GM19372 (cell line): ENCODE results near the gene DIDO1.
"Not testable (repeated sequence)": the region's sequence is repeated elsewhere in the genome, so short reads cannot be mapped to it uniquely, and the experiment has no call there.

Experiments
- ATAC-seq: cut with Tn5 transposase; IDR thresholded peaks from one replicate; pipeline ENCODE4 v1.9.1; 2021; ENCODE audit warnings: mild to moderate bottlenecking, low read depth, moderate library complexity; ENCODE audit not compliant: unreplicated experiment

Gene DIDO1

DNA sequence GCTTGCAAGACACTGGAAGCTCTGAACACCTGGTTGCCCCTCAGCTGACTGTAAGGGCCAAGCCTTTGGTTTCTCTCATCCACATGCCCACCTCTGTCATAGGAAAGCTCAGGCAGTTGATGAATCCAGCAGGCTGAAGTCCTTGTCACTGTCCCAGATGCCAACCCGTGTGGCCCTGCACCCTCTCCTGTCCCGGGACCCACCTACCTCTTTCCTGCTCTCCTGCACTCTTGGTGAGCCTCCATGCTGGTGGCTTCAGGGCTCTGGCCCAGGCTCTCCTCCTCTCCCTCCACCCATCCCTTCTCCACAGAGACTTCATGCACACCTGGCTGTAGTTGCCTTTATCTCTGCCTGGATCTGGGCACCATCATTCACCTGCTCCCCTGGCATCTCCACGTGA is 7.7 kb upstream of the DIDO1 start:
- no peak for ATAC-seq

DNA sequence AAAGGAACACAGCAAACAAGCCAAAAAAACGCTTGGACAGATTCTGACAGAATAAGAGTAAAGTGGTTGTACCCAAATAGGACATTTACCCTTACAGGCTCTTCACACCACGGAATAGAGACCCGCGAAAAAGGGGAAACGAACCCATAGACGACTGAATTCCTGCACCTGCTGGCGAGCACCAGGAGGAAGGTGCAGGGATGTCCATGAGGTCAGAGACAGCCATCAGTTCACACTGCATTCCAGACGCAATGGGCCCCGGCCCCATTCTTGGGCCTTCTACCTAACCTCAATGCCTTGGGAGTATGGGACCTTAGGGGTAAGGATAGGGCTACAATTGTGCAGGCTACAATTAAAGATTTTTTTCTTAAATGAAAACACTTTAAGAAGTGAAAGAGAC is 5.2 kb upstream of the DIDO1 start:
- ATAC-seq, result no peak

DNA sequence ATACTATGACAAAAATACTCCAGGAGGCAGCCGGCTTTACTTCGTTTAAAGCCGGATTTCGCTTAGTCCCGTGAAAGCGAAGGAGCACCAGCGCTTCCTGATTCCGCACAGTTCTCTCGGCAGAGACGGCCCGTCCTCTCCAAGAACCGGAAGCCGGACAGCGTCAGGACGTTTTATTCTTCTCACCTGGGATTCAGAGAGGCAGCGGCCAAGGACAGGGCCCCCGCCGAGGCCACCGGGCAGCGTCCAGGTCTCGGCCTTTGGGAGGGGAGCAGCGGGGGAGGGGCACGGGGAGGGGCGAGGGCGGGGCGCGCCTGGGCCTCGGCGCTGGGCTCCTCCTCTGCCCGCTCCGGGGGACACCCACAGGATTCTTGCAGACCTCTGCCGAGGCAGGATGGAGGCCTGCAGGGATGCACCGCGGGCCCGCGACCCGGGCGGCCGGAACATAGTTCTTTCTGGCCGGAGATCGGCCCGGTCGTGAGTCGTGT is 2.8 kb upstream of the DIDO1 start:
- ATAC-seq, result no peak

DNA sequence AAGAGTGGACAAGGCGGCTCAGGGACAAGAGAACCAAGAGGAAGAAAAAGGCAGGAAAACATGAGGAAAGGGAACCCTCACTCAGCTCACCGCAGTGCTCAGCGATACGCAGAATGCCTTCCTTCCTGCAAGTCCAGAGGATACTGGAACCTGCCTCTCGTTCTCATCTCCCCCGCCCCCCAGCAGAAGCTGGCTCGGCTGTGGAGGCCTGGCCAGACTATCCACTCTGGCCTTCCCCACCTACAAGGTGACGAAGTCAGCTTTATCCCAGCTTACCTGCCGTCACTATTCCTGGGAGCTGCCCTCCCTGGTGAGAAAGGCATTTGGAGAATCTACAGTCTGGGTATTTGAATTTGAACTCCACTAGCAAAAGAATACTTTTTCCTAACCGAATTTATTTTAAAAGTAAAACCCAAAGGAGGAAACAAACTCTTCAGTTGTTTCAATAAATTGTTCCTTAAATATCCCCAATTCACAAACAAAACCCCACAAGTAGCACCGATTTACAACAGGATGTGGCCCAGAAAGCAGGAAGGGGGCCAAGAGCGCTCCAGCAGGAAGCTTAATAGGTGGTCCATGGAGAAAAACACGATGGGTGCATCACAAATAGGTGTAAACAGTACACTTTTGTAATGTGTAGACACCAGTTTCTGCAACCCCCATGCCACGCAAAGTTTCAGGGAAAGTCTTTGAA is 2.1 kb upstream of the DIDO1 start:
- ATAC-seq, result no peak

DNA sequence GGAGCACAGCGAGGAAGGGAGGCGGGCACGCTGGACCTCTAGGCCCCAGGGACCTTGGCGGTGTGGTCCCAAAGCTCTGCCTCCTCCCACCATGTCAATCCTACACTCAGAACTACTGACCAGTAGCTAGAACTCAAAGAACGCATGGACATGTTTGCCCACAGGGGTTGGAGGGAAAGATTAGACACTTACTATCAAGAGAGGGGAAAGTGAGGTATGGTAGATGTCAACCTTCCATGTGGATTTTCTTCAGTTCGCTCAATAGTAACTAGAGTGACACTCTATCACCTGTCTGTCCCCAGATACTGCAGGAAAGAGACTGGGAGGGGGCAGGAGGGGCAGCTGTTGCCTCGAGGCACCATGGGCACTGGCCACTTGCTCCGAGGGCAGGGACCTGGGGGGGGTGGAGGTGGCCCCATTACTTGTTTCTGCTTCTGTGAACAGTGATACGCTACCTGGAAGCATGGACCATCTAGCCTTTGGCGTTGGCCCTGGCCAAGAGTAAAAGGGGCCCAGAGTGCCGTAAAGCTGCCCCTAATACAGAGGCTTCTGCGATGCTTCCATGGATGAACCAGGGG is 912 bp upstream of the DIDO1 start:
- no peak for ATAC-seq

DNA sequence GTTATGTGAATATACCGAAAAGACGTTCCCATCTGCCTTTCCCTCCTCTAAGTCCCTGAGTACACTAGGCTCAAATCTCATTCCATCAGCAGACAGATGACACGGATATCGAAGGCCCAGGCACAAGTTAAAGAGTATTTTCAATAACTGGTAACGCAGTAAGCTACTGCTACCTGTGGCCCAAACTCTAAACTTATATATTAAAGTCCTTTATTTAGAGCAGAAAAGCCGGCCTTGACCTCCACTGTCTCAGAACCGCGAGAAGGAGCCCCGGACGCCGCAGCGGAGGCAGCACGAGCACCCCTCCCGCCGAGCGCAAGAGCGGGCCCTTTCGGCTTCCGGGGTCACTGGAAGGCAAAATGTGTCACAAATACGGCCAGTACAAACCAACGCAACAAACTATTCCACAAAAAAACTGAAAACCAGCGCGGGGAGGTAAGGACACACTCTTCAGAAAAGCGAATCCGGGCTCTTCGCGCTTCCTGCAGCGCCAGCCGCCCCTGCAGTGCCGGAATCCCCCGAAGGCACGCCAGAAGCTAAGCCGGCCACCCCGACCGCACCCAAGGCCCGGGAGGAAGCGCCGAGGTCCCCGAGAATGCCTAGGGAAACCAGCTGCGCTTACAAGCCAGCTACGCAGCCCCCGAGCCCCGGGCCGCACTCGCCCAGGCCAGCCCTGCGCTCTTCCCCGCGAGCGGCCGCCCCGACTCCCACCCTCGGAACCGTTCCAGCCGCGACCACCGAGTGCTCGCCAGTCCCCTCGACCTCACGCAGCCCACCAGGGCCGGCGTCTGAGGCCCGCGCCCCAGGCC is 681 bp downstream of the DIDO1 start:
- ATAC-seq, result peak; percentile 22

DNA sequence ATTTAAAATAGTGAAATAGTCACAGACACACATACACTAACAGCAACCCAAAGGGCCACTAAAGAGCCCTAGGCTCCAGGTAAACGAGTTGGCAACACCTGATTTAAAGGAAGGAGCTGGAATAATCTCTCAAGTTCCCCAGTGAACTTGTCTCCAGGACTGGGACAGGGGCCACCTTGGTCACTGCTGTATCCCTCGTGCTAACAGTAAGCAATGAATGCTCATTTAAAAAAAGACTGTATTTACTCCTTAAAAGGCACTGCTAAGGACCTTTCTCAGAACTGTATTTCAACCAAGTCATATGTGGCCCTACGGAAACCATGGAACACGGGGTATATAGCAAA is 1.3 kb downstream of the DIDO1 start:
- no peak for ATAC-seq

DNA sequence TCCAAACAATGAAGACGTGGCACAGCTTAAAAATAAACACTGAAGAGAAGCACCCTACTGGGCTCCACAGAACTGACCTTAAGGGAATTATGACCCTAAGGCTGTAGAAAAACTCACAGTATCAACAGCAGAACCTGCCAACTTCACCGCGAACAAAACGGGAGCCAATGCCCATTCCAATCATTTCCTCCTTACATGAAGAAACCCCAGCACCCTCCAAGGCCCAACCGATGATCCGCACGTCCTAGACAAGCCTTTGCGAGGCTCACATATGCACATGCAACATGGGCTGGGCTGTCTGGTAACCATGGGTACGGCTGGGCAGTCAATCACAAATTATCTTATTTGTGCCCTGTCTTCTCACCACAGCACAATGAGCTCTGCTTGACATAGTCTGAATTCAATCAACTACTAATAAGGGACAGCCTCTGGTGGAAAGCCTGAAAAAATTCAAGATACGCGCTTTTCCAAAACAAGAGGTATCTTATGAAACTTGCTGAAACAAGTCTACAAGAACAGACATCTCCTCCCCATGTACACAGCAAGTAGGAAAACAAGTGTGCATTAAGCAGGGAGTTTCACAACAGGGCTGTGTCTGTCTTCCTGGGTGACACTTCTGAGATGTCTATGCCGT is 1.7 kb downstream of the DIDO1 start:
- no peak for ATAC-seq

DNA sequence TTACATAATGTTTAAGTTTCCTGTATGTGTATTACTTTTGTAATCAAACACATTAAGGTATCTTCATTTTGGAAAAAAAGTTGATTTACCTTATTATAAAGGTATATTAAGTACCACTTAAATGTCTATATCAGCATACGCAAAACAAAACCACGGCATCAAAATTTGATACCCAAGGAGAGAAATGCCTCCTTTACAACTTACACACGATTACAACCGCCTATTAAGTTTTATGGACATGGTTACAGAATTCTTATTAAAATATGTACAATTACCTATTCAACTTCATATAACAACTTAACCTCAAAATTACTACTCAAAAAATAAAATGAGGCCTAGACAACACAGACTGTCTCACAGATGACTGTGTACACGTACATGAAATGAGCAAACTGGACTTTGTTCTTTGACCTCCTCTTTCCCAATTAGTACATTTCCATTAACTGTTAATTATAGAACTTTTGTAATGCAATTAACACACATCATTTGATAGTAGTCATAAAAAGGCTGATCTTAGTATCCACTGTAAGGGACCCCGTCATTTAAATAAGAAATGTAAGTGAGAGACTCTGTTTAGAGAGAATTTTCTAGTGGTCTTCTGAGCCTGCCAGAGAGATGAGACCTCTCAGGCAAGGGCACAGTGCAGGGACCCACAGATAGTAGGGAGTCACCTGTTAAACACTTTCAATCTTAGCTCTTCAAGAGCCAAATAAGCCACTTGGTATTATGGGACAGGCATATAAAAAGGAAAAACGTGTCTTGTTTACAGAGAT is 2.5 kb downstream of the DIDO1 start:
- no peak for ATAC-seq

DNA sequence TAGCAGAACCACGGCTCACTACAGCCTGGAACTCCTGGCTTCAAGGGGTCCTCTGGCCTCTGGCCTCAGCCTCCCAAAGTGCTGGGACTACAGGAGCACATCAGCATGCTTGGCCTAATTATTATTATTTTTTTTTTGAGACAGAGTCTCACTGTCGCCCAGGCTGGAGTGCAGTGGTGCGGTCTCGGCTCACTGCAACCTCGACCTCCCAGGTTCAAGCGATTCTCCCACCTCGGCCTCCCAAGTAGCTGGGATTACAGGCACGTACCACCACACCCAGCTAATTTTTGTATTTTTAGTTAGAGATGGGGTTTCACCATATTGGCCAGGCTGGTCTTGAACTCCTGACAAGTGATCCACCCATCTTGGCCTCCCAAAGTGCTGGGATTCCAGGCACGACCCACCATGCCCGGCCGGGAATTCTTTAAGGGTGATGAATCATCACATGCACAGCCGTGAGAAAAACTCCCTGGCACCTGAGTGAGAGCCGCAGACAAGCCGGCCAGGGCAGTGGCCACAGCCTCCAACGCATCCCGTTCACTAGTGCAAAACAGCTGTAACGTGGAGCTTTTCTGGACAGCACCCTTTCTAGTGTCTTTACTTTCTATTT is 3.1 kb downstream of the DIDO1 start:
- ATAC-seq, result not testable (repeated sequence)

DNA sequence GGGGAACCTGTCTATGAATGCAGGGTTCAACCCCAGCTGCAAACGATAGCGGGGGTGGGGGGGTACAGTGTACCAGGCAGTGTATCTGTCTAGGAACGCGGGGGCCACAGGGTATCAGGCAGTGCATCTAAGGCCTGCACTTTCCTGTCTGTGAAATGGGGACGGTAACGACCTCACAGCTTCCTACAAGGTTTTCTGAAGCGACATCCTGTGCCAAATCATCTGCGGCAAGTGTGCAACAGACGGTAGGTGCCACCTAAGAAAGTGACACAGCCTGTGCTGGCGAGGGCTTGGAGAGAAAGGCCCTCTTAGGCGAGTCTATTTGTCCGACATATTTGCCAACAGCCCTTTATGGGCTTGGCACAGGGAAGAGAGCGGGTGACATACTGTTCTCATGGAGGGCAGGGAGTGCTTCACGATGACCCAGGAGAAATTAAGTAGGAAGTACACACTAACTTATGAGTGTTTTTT is 3.8 kb downstream of the DIDO1 start:
- no peak for ATAC-seq

DNA sequence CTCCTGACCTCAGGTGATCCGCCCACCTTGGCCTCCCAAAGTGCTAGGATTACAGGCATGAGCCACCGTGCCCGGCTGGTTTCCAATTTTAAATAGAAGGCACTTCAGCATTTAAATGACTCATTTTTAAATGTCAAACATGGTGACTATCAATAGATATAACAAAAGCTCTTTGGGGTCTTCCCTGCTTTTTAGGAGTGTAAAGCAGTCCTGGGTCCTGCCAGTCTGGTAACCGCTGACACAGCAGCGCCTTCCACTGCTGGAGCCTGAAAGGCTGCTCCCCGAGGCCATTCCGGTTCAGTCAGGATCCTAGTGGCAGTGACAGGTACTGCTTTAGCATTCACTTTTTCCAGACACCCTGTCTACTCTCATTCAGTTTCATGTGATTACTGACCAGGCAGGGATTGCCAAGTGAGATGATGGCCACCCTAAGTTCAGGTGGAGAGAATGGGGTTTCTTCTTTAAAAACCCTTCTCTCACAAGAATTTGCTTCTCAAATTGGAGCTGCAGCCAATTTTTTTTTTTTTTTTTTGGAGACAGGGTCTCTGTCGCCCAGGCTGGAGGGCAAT is 5.1 kb downstream of the DIDO1 start:
- no peak for ATAC-seq

DNA sequence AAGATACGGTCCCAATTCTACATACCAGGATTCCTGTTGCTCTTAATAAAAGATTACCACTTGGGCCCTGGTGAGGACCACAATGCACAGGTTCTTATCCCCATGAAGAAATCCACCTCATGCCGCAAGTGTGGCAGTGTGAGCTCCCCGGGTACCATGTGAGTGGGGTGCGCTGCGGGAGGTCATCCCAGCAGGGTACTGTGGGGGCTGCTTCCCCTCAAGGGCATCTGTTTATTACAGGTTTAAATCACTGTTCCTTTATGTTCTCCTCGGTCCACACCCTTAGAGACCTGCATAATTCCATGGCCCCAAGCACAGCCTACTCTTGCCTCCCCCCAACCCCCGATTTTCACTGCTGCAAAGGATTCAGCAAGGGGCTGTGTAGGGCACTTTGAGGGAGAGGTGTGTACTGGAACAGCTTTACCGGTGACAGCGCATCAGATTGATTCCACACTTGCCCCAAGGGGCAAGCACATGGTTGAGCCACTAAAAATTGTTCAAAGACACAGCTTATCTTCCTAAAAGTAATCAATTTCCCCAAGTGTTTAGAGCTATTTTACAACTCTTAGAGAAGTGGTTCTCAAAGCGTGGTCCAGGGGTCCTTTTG is 6.2 kb downstream of the DIDO1 start:
- ATAC-seq, result no peak

DNA sequence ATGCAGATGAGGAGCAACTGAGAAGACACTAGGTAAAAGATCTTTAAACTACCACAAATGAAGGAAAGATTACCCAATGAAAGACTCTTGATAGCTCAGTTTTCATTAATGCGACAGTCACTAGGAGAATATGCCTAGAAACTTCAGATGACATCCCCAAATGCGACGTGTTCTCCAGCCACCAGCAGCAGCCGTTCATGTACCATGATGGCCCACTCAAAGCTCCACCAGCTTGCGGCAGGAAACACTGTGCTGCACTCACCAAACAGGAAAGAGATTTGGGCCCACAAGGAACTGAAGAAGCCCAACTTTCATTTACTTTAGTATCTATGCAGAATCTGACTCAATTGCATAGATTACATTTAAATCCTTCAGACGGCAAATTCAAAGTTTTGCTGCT is 7.5 kb downstream of the DIDO1 start:
- no peak for ATAC-seq

DNA sequence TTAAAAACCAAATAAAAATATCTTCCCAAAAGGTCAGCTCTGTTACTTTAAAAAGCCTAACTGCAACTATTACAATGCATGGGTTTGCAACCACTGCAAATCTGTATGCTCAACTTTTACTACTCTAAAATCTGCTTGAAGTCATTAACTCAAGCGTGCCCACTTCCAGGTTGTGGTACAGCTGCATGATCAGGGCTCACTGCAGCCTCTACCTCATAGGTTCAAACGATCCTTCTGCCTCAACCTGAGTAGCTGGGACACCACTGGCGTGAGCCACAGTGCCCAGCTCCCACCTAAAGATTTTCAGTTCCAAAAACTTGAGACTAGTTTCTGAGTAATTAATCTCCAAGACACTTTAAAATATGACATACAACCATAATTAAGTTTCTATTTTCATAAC is 8.2 kb downstream of the DIDO1 start:
- ATAC-seq, result no peak

DNA sequence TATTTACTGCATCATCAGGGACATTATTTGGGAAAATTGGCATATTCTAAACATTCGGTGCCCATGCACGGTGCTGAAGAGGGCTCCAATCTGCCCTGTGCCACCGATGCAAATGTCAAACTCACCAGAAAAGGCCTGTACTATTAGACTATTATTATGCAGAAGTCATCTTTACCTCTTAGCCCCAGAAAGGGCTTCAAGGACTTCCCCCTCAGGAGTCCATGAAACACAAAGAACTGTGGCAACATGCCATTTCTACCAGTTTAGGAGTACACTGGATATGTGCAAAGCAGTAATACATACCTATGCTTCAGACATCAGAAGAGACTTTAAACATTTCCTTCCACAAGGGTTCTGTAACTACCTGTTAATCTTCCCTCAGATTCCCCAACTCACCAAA is 8.6 kb downstream of the DIDO1 start:
- no peak for ATAC-seq

DNA sequence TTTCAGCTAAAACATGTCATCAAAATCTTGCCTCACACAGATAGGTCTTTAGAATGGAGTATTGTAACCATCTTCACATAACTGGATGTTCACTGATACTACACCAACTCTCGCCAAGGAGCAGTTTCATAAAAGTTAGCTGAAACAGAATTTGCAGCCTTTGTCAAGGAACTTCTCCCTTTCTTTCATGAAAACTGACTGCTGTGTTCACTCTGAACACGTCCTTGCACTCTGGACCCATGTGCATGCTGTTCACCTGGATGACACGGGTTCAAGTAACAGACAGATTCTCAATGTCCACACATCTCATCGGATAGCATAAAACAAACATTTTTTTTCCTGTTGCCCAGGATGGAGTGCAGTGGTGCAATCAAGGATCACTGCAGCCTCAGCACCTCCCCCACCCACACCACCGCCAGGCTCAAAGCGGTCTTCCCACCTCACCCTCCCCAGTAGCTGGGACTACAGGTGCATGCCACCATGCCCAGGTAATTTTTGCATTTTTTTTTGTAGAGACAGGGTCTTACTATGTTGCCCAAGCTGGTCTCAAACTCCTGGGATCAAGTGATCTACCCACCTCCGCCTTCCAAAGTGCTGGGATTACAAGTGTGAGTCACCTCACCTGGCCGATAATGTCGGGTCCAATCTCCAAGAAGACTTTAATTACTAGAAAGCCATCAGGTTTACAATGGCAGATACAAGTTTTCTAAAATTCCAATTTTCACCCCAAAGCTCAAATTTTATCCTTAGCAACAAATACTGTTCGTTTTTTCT is 9.4 kb downstream of the DIDO1 start:
- no peak for ATAC-seq

DNA sequence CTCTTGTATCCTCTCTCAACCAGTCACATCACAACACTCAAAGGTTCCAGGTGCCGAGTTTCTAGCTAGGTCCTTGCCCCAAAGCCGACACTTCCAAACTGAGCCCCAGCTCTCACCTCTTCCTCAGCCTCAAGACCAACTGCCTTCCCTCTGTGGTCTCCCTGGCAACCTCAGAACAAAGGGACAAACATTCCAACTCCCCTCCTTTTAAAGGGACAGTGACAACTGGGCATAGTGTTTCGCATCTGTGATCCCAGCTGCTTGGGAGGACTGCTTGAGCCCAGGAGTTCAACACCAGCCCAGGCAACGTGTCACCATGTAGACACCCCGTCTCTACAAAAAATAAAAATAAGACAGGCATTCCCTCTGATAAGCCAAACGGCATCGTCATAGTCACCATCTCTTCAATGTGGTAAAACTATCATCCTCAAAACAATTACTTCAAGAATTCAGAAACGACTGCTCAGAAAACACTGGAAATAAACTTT is 11.3 kb downstream of the DIDO1 start:
- ATAC-seq, result no peak
